Tibial nerve (tissue), 4 donors: ENCODE results near the gene TADA3. TPM values are rescaled to one million over a fixed set of nuclear protein-coding genes. Genes with fewer than 3 reads are reported as not detected.

ENCODE experiments used
- DNase-seq, 2 donors: peaks; one replicate each; pipeline ENCODE4 v3.0.0-alpha.2; 2019; ENCODE audit warnings: low spot score in 2 of 2
- H3K27ac ChIP-seq, 4 donors: fragments of 200-600 bp; sonication (generic) in 3 of 4; one replicate each; pipeline ENCODE4 v1.5.1; 2017 to 2019; ENCODE audit warnings: mild to moderate bottlenecking in 1 of 4
- H3K27me3 ChIP-seq, 2 donors: fragments of 200-600 bp; sonication (generic) in 1 of 2; one replicate each; pipeline versions ENCODE4 v1.5.1 to v1.6.0; 2017 to 2019
- H3K36me3 ChIP-seq, 3 donors: fragments of 200-600 bp; sonication (generic); one replicate each; pipeline ENCODE4 v1.5.1; 2018 to 2019
- H3K4me1 ChIP-seq, 4 donors: fragments of 200-600 bp; sonication (generic) in 3 of 4; one replicate each; pipeline ENCODE4 v1.5.1; 2017 to 2019
- H3K4me3 ChIP-seq, 4 donors: fragments of 200-600 bp; sonication (generic) in 3 of 4; one replicate each; pipeline ENCODE4 v1.5.1; 2017 to 2019; ENCODE audit warnings: mild to moderate bottlenecking in 1 of 4, moderate library complexity in 1 of 4
- H3K9me3 ChIP-seq, 4 donors: fragments of 200-600 bp; sonication (generic) in 3 of 4; one replicate each; pipeline ENCODE4 v1.5.1; 2017 to 2019
- EP300 ChIP-seq, 2 donors: sonication (generic); formaldehyde crosslinking; IDR thresholded peaks; one replicate each; pipeline ENCODE4 v1.6.1; 2017; ENCODE audit warnings: antibody characterized with exemption in 2 of 2, mild to moderate bottlenecking in 1 of 2
- POLR2A ChIP-seq, 2 donors: fragments of 450-650 bp; IDR thresholded peaks; one replicate each; pipeline ENCODE4 v1.6.1; 2017; ENCODE audit warnings: antibody characterized with exemption in 2 of 2, mild to moderate bottlenecking in 2 of 2, moderate library complexity in 2 of 2
- WGBS, 2 donors: methylation state at CpG; one replicate each; pipeline ENCODE4 v1.1.5; 2018; 5-methylcytosine and 5-hydroxymethylcytosine counted together
- total RNA-seq, 4 donors: library from RNA; depleted of rRNA; stranded (reverse); fragments of >200 nt; gene quantifications; one replicate each; pipeline ENCODE4 v1.1.0, GENCODE V29; 2016
- TF ChIP-seq, protein P1 (sequence below), 5 experiments: fragments of 200-600 bp in 3 of 5; fragments of 450-650 bp in 2 of 5; sonication (generic) in 3 of 5; IDR thresholded peaks; one replicate each; pipeline ENCODE4 v1.5.1; 2016 to 2019; ENCODE audit warnings: antibody characterized with exemption in 5 of 5, mild to moderate bottlenecking in 3 of 5, moderate library complexity in 2 of 5

The TADA3 gene
- total RNA-seq, 4 donors from 2014 or later = 56.1 to 69.0 (median 65.4) TPM

DNA sequence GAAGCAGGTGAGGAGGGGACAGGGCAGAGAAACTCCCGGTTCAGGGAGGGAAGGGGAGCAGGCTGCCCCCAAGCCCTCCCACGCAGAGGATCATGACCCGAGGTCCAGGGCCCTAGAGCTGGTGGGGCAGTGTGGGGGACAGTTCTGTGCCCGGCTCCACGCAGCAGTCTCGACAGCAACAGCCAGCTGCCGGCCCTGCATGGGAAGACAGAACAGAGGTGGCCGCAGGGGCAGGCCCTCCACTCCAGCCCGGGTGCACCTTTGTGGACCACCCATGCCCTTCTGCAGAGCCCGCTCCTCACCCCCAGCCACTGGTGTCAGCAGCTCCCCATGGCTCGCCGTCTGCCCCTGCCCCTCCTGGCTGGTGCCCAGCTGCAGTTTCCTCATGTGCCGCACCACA lies 34.8 kb downstream of the TADA3 start:
- no peaks in the 10 kb centered on the region for H3K27me3 ChIP-seq
- 84 to 87% methylated on average over 13 of the region's 13 CpGs for WGBS, 2 donors
- TF ChIP-seq POLR2A (IDR thresholded peaks at IDR 0.05) (no peak), EP300 (IDR thresholded peaks at IDR 0.05) (no peak)
- TF ChIP-seq, protein P1, sequence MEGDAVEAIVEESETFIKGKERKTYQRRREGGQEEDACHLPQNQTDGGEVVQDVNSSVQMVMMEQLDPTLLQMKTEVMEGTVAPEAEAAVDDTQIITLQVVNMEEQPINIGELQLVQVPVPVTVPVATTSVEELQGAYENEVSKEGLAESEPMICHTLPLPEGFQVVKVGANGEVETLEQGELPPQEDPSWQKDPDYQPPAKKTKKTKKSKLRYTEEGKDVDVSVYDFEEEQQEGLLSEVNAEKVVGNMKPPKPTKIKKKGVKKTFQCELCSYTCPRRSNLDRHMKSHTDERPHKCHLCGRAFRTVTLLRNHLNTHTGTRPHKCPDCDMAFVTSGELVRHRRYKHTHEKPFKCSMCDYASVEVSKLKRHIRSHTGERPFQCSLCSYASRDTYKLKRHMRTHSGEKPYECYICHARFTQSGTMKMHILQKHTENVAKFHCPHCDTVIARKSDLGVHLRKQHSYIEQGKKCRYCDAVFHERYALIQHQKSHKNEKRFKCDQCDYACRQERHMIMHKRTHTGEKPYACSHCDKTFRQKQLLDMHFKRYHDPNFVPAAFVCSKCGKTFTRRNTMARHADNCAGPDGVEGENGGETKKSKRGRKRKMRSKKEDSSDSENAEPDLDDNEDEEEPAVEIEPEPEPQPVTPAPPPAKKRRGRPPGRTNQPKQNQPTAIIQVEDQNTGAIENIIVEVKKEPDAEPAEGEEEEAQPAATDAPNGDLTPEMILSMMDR (IDR thresholded peaks at IDR 0.05) = no peak
- H3K4me3 ChIP-seq = no peak overlapping the region
- peaks cover 0 to 15% (median 4%) of the 10 kb centered on the region in 4 donors for H3K4me1 ChIP-seq
- no peak for DNase-seq
- no peaks in the 10 kb centered on the region for H3K9me3 ChIP-seq
- no peak overlapping the region for H3K27ac ChIP-seq
- peaks cover 8 to 100% (median 8%) of the 10 kb centered on the region in 3 donors for H3K36me3 ChIP-seq

DNA sequence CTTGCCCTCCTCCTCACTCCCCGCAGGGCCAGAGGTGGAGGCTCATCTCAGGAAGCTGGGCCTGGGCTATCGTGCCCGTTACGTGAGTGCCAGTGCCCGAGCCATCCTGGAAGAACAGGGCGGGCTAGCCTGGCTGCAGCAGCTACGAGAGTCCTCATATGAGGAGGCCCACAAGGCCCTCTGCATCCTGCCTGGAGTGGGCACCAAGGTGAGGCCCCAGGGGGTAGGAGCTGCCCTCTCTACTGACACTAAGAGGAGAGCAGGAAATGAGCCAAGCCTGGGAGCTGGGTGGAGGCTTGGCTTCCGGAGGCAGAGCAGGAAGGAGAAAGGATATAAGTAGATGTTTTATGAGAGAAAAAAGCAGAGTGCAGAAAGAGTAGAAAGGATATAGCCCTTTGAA lies 37.6 kb downstream of the TADA3 start:
- Histone ChIP-seq H3K36me3 (peaks cover 8 to 86% (median 8%) of the 10 kb centered on the region in 3 donors), H3K4me1 (peaks cover 0 to 35% (median 18%) of the 10 kb centered on the region in 4 donors), H3K27ac (peak overlapping the region in 1 of 4 donors; percentile 39), H3K4me3 (no peak overlapping the region), H3K9me3 (no peaks in the 10 kb centered on the region), H3K27me3 (no peaks in the 10 kb centered on the region)
- WGBS, 2 donors = 71 to 75% methylated on average over 8 of the region's 8 CpGs
- no peak for DNase-seq
- TF ChIP-seq POLR2A (IDR thresholded peaks at IDR 0.05) (no peak), EP300 (IDR thresholded peaks at IDR 0.05) (no peak)
- TF ChIP-seq, protein P1 (IDR thresholded peaks at IDR 0.05) = no peak

DNA sequence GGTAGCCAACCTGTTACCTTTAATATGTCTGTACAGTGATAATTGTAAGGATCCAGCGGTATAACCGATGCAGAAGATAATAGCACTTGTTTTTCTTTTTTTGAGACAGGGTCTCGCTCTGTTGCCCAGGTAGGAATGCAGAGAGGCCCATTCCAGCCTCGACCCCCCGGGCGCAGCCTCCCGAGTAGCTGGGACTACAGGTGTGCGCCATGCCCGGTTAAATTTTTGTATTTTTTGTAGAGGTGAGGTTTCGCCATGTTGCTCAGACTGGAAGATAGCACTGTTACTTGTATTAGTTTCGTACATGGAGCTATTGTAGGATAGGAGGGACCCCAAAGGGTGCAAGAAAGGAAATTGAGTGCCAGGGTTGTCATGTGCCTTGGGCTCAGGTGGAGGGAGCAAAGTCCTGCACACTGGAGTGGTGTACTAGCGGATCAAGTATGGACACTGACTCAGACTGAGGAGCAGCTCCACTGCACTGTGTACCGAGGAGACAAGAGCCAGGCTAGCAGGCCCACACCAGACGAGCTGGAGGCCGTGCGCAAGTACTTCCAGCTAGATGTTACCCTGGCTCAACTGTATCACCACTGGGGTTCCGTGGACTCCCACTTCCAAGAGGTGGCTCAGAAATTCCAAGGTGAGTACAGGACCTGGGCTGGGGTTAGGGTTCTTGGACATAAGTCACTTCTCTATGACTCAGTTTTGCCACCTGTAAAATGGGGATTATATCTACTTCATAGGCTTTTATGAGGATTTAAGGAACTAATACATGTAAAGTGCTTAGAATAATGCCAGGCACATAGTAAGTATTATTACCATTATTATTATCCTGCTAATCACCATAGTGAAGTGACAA lies 41.5 kb downstream of the TADA3 start:
- Histone ChIP-seq H3K36me3 (peaks cover 0 to 78% (median 7%) of the 10 kb centered on the region in 3 donors), H3K27me3 (no peaks in the 10 kb centered on the region), H3K4me3 (peak overlapping the region; percentile 56 to 74 (median 62)), H3K4me1 (peaks cover 0 to 45% (median 24%) of the 10 kb centered on the region in 4 donors), H3K9me3 (no peaks in the 10 kb centered on the region), H3K27ac (peak overlapping the region; percentile 69 to 94 (median 88))
- 30 to 35% methylated on average over 17 of the region's 17 CpGs for WGBS, 2 donors
- TF ChIP-seq, protein P1 (IDR thresholded peaks at IDR 0.05) = no peak
- no peak for TF ChIP-seq POLR2A (IDR thresholded peaks at IDR 0.05)
- TF ChIP-seq EP300 (IDR thresholded peaks at IDR 0.05) = no peak
- no peak for DNase-seq

DNA sequence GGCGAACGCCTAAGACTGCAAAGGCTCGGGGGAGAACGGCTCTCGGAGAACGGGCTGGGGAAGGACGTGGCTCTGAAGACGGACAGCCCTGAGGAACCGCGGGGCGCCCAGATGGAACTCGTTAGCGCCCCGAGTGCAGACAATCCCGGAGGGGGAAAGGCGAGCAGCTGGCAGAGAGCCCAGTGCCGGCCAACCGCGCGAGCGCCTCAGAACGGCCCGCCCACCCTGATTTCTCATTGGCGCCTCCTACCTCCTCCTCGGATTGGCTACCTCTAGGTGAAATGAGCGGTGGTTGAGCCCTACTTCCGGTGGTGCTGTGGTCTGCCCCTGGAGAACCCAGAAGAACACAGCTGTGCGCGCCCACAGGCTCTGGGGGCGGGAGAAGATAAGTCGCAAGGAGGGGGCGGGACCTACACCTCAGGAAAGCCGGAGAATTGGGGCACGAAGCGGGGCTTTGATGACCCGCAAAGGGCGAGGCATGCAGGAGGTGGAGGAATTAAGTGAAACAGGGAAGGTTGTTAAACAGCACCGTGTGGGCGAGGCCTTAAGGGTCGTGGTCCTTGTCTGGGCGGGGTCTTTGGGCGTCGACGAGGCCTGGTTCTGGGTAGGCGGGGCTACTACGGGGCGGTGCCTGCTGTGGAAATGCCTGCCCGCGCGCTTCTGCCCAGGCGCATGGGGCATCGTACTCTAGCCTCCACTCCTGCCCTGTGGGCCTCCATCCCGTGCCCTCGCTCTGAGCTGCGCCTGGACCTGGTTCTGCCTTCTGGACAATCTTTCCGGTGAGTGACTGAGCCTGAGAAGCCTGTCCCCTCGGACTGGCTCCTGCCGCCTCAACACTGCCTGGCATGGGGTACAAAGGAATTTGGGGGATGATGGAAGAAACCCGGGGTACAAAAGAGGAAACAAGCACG lies 42.4 kb downstream of the TADA3 start, which contains the start of gene OGG1:
TSS of gene OGG1 (plus strand) at position 308 of the 911 bp plus-strand sequence. CDS start at position 643, 335 bp downstream.
- Histone ChIP-seq H3K27ac (peak within 1 kb of the TSS; percentile 69 to 94 (median 88)), H3K9me3 (no peaks in the 10 kb centered on the region), H3K4me1 (peaks cover 0 to 38% (median 24%) of the 10 kb centered on the region in 4 donors), H3K4me3 (peak within 1 kb of the TSS; percentile 56 to 74 (median 62)), H3K36me3 (peaks cover 3 to 78% (median 7%) of the 10 kb centered on the region in 3 donors), H3K27me3 (no peaks in the 10 kb centered on the region)
- TF ChIP-seq POLR2A (IDR thresholded peaks at IDR 0.05) (peak; percentile 14 to 53), EP300 (IDR thresholded peaks at IDR 0.05) (peak; percentile 59 to 88)
- TF ChIP-seq, protein P1 (IDR thresholded peaks at IDR 0.05) = peak in 1 of 5 experiments; percentile 16
- 0% methylated on average over 49 to 56 of the region's 60 CpGs for WGBS, 2 donors
- peak; percentile 95 to 96 for DNase-seq
